DND-41 (cell line): Measurements from ENCODE around the gene VSNL1.

Experiments used
- ATAC-seq: fragments of 200-7000 bp; cut with Tn5 transposase; 3 replicates; pipeline ENCODE4 v1.9.1; 2021; ENCODE audit warnings: low read depth; ENCODE audit not compliant: insufficient read depth
- DNase-seq: peaks from one replicate; pipeline ENCODE4 v3.0.0-alpha.2; 2020
- H2AFZ ChIP-seq: 2 replicates; pipeline ENCODE4 v1.6.0; 2012; ENCODE audit warnings: low read depth, low read length
- H3K27ac ChIP-seq: 2 replicates; pipeline ENCODE4 v1.5.1; 2012; ENCODE audit warnings: low read length, inconsistent platforms
- H3K27me3 ChIP-seq: fragments of 200-600 bp; sonication (generic); 2 replicates; pipeline ENCODE4 v1.6.0; 2012; ENCODE audit warnings: low read length, mild to moderate bottlenecking, inconsistent platforms; ENCODE audit not compliant: insufficient read depth, poor library complexity
- H3K36me3 ChIP-seq: 2 replicates; pipeline ENCODE4 v1.5.1; 2012; ENCODE audit warnings: low read length, inconsistent platforms; ENCODE audit not compliant: insufficient read depth
- H3K4me1 ChIP-seq: 2 replicates; pipeline ENCODE4 v1.5.1; 2012; ENCODE audit warnings: mild to moderate bottlenecking, low read length; ENCODE audit not compliant: insufficient read depth
- H3K4me2 ChIP-seq: 2 replicates; pipeline ENCODE4 v1.6.0; 2012; ENCODE audit warnings: mild to moderate bottlenecking, moderate library complexity, low read length, inconsistent platforms; ENCODE audit not compliant: insufficient read depth
- H3K4me3 ChIP-seq, 2 experiments: fragments of 200-600 bp in 1 of 2; shearing (Covaris generic) in 1 of 2; 2 replicates each; pipeline ENCODE4 v1.5.1; 2012 to 2016; ENCODE audit warnings: inconsistent platforms in 2 of 2, low read length in 2 of 2, mild to moderate bottlenecking in 2 of 2, low read depth in 1 of 2, moderate library complexity in 1 of 2
- H3K79me2 ChIP-seq: 2 replicates; pipeline ENCODE4 v1.6.0; 2012; ENCODE audit warnings: low read length, inconsistent platforms; ENCODE audit not compliant: insufficient read depth
- H3K9ac ChIP-seq: 2 replicates; pipeline ENCODE4 v1.6.0; 2012; ENCODE audit warnings: low read depth, mild to moderate bottlenecking, inconsistent platforms, low read length, moderate library complexity
- H3K9me3 ChIP-seq: 2 replicates; pipeline ENCODE4 v1.5.1; 2012; ENCODE audit warnings: low read length, moderate library complexity, mild to moderate bottlenecking, inconsistent platforms; ENCODE audit not compliant: insufficient read depth, severe bottlenecking
- H4K20me1 ChIP-seq: 2 replicates; pipeline ENCODE4 v1.6.0; 2012; ENCODE audit warnings: low read length; ENCODE audit not compliant: insufficient read depth
- EZH2 ChIP-seq: IDR thresholded peaks from 3 replicates; pipeline ENCODE4 v1.6.1; 2012; ENCODE audit warnings: borderline replicate concordance, low read depth, mild to moderate bottlenecking, moderate library complexity, low read length, inconsistent platforms; ENCODE audit not compliant: severe bottlenecking
- TF ChIP-seq, protein P1 (sequence below): IDR thresholded peaks from 2 replicates; pipeline ENCODE4 v1.5.1; 2012; ENCODE audit warnings: borderline replicate concordance, low read length, moderate library complexity, mild to moderate bottlenecking; ENCODE audit not compliant: poor library complexity, severe bottlenecking; ENCODE audit errors: extremely low read depth

VSNL1 gene

DNA sequence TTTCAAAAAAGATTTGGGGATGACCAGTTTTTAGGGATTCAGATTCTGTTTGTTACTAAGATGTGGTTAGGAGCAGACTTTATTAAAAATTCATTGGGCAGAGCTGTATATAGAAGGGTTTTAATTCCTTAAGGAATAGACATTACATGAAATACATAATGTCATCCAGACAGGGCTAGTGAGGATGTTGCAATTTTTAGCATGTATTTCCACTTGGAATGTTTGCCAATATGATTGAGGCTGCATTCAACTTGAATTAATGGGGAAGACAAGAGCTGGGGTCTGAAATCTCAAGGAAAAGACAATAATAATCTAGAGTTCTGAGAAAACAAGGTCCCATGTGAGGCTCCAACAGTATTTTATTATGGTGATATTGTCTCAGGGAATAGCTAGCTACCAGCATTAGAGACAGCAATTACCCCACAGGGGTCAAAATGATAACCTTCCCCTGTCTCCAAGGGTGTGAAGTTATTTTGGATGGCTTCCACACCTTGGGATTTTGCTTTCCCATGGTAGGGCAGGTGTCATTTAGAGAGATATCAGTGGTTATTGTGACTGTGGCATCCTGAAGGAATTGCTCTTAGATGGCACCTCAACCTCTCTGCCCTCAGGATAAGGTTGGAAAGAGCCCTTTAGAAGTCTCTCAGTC, 60.2 kb downstream of the VSNL1 start:
- Histone ChIP-seq H3K27me3 (no peaks in the 10 kb centered on the region), H3K4me3 (no peak overlapping the region), H3K79me2 (no peaks in the 10 kb centered on the region), H2AFZ (no peak overlapping the region), H3K9me3 (no peaks in the 10 kb centered on the region), H3K27ac (no peak overlapping the region), H3K36me3 (no peaks in the 10 kb centered on the region), H3K9ac (no peak overlapping the region), H3K4me2 (no peak overlapping the region), H3K4me1 (no peaks in the 10 kb centered on the region), H4K20me1 (no peaks in the 10 kb centered on the region)
- TF ChIP-seq EZH2, result no peak
- TF ChIP-seq, protein P1, sequence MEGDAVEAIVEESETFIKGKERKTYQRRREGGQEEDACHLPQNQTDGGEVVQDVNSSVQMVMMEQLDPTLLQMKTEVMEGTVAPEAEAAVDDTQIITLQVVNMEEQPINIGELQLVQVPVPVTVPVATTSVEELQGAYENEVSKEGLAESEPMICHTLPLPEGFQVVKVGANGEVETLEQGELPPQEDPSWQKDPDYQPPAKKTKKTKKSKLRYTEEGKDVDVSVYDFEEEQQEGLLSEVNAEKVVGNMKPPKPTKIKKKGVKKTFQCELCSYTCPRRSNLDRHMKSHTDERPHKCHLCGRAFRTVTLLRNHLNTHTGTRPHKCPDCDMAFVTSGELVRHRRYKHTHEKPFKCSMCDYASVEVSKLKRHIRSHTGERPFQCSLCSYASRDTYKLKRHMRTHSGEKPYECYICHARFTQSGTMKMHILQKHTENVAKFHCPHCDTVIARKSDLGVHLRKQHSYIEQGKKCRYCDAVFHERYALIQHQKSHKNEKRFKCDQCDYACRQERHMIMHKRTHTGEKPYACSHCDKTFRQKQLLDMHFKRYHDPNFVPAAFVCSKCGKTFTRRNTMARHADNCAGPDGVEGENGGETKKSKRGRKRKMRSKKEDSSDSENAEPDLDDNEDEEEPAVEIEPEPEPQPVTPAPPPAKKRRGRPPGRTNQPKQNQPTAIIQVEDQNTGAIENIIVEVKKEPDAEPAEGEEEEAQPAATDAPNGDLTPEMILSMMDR, result no peak
- DNase-seq (no peak), ATAC-seq (no peak)

DNA sequence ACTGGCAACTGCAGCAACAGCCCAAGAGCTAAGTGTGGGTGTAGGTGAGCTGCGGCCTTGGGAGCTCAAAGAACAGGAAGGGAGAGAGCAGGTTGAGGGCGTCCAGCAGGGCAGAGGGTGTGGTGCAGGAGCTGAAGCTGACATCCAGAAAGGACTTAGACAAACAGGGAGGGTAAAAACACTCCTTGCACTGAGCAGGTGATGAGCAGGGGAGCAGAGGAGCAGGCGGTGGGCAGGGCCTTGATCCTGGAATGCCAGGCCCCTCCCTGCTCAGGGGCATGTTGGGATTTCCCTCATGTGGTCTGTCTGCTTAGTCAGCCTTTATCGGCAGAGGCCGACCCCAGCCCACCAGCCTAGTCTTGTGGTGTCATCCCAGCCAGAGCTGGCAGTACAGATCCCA, 63.6 kb downstream of the VSNL1 start:
- Histone ChIP-seq H3K9me3 (no peaks in the 10 kb centered on the region), H3K9ac (no peak overlapping the region), H3K4me1 (no peaks in the 10 kb centered on the region), H4K20me1 (no peaks in the 10 kb centered on the region), H3K4me2 (no peak overlapping the region), H3K27ac (no peak overlapping the region), H3K4me3 (no peak overlapping the region), H3K79me2 (no peaks in the 10 kb centered on the region), H2AFZ (no peak overlapping the region), H3K27me3 (no peaks in the 10 kb centered on the region), H3K36me3 (no peaks in the 10 kb centered on the region)
- no peak for DNase-seq
- no peak for ATAC-seq
- TF ChIP-seq EZH2, result no peak
- TF ChIP-seq, protein P1, result no peak

DNA sequence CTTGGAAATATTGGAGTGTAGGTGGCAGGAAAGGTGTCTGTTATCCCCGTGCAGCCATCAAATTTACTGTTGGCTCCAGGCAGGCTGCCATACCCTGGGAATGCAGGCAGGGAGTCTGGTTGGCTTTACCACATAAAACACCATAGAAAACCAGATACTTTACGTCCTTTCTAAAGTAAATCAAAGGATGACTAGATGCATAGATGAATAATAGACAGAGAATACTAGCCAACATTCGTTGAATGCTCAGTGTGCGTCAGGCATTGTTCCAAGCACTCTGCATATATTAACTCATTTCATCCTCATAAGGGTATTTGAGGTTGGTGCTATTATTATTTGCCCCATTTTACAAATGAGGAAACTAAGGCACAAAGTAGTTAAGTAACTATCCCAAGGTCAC, 65.2 kb downstream of the VSNL1 start:
- no peaks in the 10 kb centered on the region for H3K36me3 ChIP-seq
- H4K20me1 ChIP-seq, result no peaks in the 10 kb centered on the region
- H3K4me3 ChIP-seq, result no peak overlapping the region
- H3K9ac ChIP-seq, result no peak overlapping the region
- ATAC-seq (no peak), DNase-seq (no peak)
- no peaks in the 10 kb centered on the region for H3K9me3 ChIP-seq
- TF ChIP-seq, protein P1, result no peak
- no peak for TF ChIP-seq EZH2
- no peak overlapping the region for H3K27ac ChIP-seq
- H3K4me1 ChIP-seq, result no peaks in the 10 kb centered on the region
- no peaks in the 10 kb centered on the region for H3K27me3 ChIP-seq
- no peak overlapping the region for H2AFZ ChIP-seq
- no peaks in the 10 kb centered on the region for H3K79me2 ChIP-seq
- H3K4me2 ChIP-seq, result no peak overlapping the region
